ENCODE results near the gene ATP5F1E.
A peak's percentile ranks its signal among the peaks of the same experiment; 100 is the strongest.

- TF ChIP-seq, protein P1, sequence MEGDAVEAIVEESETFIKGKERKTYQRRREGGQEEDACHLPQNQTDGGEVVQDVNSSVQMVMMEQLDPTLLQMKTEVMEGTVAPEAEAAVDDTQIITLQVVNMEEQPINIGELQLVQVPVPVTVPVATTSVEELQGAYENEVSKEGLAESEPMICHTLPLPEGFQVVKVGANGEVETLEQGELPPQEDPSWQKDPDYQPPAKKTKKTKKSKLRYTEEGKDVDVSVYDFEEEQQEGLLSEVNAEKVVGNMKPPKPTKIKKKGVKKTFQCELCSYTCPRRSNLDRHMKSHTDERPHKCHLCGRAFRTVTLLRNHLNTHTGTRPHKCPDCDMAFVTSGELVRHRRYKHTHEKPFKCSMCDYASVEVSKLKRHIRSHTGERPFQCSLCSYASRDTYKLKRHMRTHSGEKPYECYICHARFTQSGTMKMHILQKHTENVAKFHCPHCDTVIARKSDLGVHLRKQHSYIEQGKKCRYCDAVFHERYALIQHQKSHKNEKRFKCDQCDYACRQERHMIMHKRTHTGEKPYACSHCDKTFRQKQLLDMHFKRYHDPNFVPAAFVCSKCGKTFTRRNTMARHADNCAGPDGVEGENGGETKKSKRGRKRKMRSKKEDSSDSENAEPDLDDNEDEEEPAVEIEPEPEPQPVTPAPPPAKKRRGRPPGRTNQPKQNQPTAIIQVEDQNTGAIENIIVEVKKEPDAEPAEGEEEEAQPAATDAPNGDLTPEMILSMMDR (IDR thresholded peaks at IDR 0.05; ENCODE audit: insufficient read depth, low read depth, low read length), result peak; percentile 39
- no peak for TF ChIP-seq EZH2 (IDR thresholded peaks at IDR 0.05; ENCODE audit: insufficient read depth, low read length)
Measured at GRCh38 chr20:59055302-59055701, 23.2 kb upstream of the ATP5F1E start.

All from astrocyte (in vitro differentiated cells and primary cell).